Breast epithelium (tissue), 4 donors: Measurements from ENCODE around the gene TMEM17. TPM values are rescaled to one million over a fixed set of nuclear protein-coding genes. Genes with fewer than 3 reads are reported as not detected.

Experiments used
- DNase-seq, 2 donors: peaks; one replicate each; pipeline ENCODE4 v3.0.0-alpha.2; 2019; ENCODE audit warnings: low spot score in 2 of 2
- H3K27ac ChIP-seq, 2 donors: fragments of 200-600 bp; sonication (generic) in 1 of 2; one replicate each; pipeline ENCODE4 v1.5.1; 2016 to 2019; ENCODE audit warnings: mild to moderate bottlenecking in 1 of 2
- H3K27me3 ChIP-seq, 2 donors: fragments of 200-600 bp; sonication (generic) in 1 of 2; one replicate each; pipeline versions ENCODE4 v1.5.1 to v1.6.0; 2017 to 2019; ENCODE audit warnings: control low read depth in 1 of 2, mild to moderate bottlenecking in 1 of 2
- H3K36me3 ChIP-seq: fragments of 200-600 bp; one replicate; pipeline ENCODE4 v1.5.1; 2019
- H3K4me1 ChIP-seq, 2 donors: fragments of 200-600 bp; sonication (generic); one replicate each; pipeline ENCODE4 v1.5.1; 2016 to 2019; ENCODE audit warnings: control low read depth in 1 of 2
- H3K4me3 ChIP-seq, 3 donors: fragments of 200-600 bp; sonication (generic); 1 replicate in 2 of 3; 2 replicates in 1 of 3; pipeline ENCODE4 v1.5.1; 2016 to 2019; ENCODE audit warnings: mild to moderate bottlenecking in 3 of 3, moderate library complexity in 2 of 3
- H3K9me3 ChIP-seq, 2 donors: fragments of 200-600 bp; sonication (generic) in 1 of 2; one replicate each; pipeline ENCODE4 v1.5.1; 2016 to 2019; ENCODE audit warnings: control low read depth in 1 of 2
- POLR2A ChIP-seq: fragments of 450-650 bp; IDR thresholded peaks from one replicate; pipeline ENCODE4 v1.6.1; 2016; ENCODE audit warnings: antibody characterized with exemption, mild to moderate bottlenecking, moderate library complexity
- POLR2AphosphoS5 ChIP-seq, 3 donors: sonication (generic); formaldehyde crosslinking; IDR thresholded peaks; one replicate each; pipeline ENCODE4 v1.6.1; 2017; ENCODE audit warnings: antibody characterized with exemption in 3 of 3
- intact Hi-C: fragments of 100-400 bp; cut with DNase I; formaldehyde crosslinking; loops from one replicate; pipeline ENCODE4 v1.15.1; 2023; ENCODE audit warnings: low total_unique reads
- total RNA-seq, 3 donors: library from RNA; depleted of rRNA; stranded (reverse); fragments of >200 nt; gene quantifications; one replicate each; pipeline ENCODE4 v1.1.0, GENCODE V29; 2016
- TF ChIP-seq, protein P1 (sequence below), 3 donors: fragments of 450-650 bp; IDR thresholded peaks; one replicate each; pipeline ENCODE4 v1.5.1; 2016 to 2017; ENCODE audit warnings: antibody characterized with exemption in 3 of 3, mild to moderate bottlenecking in 3 of 3, moderate library complexity in 3 of 3

TMEM17 gene
- total RNA-seq, 3 donors from 2014 or later: 0.33 to 3.4 (median 2.3) TPM

DNA sequence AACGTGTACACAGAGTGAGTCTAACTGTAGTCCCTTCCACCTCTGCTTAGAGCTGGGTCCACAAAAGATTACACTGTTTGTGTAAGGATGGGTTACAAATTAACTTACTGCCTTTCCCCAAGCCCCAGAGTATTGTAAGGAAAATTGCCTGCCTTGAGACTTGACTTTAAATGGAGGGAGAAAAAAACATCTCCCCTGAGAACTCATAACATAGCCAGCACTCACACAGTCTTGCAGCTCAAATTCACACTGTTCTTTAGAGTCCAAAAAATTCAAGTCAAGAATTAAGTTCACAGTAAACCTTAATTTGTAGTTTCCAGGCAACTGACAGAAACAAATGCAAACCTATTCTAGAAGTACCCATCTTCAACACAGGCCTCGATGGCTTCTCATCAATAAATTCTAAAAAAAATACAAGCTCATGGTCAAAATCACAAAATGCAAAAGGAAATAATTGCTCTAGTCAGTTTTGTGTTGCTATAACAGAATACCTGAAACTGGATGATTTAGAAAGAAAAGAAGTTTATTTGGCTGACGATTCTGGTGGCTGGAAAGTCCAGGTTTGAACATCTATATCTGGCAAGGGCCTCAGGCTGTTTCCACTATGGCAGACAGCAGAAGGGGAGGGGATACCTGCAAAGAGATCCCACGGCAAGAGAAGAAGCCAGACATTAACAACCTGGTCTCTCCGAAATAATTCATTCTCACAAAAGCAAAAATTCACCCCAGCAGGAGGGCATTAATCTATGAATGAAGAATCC, 34.6 kb upstream of the TMEM17 start:
- Histone ChIP-seq H3K4me1 (no peaks in the 10 kb centered on the region), H3K27me3 (no peaks in the 10 kb centered on the region), H3K36me3 (no peaks in the 10 kb centered on the region), H3K27ac (no peak overlapping the region), H3K9me3 (no peaks in the 10 kb centered on the region), H3K4me3 (no peak overlapping the region)
- no peak for DNase-seq
- TF ChIP-seq POLR2AphosphoS5 (IDR thresholded peaks at IDR 0.05) (no peak), POLR2A (no peak)
- TF ChIP-seq, protein P1, sequence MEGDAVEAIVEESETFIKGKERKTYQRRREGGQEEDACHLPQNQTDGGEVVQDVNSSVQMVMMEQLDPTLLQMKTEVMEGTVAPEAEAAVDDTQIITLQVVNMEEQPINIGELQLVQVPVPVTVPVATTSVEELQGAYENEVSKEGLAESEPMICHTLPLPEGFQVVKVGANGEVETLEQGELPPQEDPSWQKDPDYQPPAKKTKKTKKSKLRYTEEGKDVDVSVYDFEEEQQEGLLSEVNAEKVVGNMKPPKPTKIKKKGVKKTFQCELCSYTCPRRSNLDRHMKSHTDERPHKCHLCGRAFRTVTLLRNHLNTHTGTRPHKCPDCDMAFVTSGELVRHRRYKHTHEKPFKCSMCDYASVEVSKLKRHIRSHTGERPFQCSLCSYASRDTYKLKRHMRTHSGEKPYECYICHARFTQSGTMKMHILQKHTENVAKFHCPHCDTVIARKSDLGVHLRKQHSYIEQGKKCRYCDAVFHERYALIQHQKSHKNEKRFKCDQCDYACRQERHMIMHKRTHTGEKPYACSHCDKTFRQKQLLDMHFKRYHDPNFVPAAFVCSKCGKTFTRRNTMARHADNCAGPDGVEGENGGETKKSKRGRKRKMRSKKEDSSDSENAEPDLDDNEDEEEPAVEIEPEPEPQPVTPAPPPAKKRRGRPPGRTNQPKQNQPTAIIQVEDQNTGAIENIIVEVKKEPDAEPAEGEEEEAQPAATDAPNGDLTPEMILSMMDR (IDR thresholded peaks at IDR 0.05): no peak
- intact Hi-C loops: no loop called here

DNA sequence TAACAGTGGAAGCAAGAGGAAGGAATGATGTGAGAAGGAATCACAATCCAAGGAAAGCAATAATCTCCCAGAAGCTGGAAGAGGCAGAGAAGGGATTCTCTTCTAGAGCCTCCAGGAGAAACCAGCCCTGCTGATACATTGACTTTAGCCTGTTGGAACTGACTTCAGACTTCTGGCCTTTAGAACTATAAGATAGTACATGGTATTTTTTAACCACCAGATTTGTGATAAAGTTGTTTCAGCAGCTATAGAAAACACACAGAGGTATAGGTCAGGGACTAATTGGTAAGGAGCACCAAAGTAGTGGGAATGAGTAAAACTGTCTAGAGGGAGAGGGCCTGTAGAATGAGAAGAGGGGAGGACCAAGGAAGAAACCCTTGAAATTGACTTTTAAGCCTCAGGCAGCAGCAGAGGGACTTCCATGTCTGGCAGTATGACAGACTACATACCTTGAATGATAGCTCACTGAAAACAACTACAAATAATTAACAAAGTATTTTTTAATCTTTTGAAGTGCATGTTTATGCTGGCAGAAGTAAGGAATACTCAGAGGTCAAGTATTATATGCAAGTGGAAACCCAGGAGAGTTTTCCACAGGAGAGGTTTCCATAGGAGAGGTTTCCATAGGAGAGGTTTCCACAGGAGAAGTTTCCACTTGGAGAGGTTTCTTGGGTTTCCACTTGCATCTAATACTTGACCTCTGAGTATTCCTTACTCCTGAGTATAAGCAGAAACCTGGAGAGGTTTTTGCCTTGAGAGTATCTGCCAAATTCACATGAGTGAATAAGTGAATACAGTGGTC, 33.8 kb upstream of the TMEM17 start:
- TF ChIP-seq POLR2A: no peak
- TF ChIP-seq, protein P1 (IDR thresholded peaks at IDR 0.05): no peak
- intact Hi-C loops: no loop called here

DNA sequence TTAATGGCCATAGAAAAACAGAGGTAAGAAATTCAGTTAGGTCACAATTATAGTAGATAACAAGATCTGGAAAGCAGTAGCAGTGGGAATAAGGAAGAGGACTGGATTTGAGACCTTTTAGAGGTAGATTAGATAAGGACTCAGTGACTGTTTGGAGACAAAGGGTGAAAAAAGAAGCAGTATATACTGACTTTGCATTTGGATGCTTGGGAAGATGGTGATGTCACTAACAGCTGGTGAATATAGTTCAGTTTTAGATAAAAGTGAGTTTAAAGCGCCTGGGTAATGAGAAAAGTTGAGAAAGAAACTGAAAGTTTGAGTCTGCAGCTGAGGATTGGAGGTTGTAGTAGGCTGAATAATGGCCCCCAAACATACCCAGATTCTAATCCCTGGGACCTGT, 32.8 kb upstream of the TMEM17 start:
- no peak for DNase-seq
- TF ChIP-seq POLR2A (no peak), POLR2AphosphoS5 (IDR thresholded peaks at IDR 0.05) (no peak)
- TF ChIP-seq, protein P1 (IDR thresholded peaks at IDR 0.05): no peak
- Histone ChIP-seq H3K27me3 (no peaks in the 10 kb centered on the region), H3K9me3 (peaks cover 0 to 3% of the 10 kb centered on the region in 2 donors), H3K4me3 (no peak overlapping the region), H3K27ac (no peak overlapping the region), H3K4me1 (no peaks in the 10 kb centered on the region), H3K36me3 (no peaks in the 10 kb centered on the region)
- intact Hi-C loops: no loop called here

More for the DNA sequence above, 33.8 kb upstream of the TMEM17 start:
- Histone ChIP-seq H3K27ac (no peak overlapping the region), H3K36me3 (no peaks in the 10 kb centered on the region), H3K27me3 (no peaks in the 10 kb centered on the region), H3K4me1 (no peaks in the 10 kb centered on the region), H3K9me3 (no peaks in the 10 kb centered on the region), H3K4me3 (no peak overlapping the region)
- no peak for DNase-seq

DNA sequence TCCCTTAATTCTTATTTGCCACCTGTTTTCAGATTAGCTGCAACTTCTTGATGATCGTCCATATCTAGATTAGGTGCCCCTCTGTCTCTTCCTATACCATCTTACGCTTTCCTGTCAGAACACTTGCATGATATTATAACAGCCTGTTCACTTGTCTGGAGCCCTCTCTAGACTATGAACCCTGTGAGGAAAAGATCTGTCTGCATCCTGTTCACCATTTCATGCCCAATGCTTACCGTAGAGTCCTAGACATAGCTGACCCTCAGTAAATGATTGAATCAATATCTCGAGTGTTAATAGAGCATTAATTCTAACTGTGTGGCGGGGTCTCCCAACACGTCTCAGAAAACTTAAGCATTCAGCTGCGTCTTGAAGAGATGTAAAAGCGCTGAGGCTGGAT, 31.8 kb upstream of the TMEM17 start:
- H3K36me3 ChIP-seq: no peaks in the 10 kb centered on the region
- no peaks in the 10 kb centered on the region for H3K27me3 ChIP-seq
- H3K9me3 ChIP-seq: peaks cover 0 to 6% of the 10 kb centered on the region in 2 donors
- TF ChIP-seq POLR2AphosphoS5 (IDR thresholded peaks at IDR 0.05) (no peak), POLR2A (no peak)
- TF ChIP-seq, protein P1 (IDR thresholded peaks at IDR 0.05): no peak
- H3K27ac ChIP-seq: no peak overlapping the region
- H3K4me1 ChIP-seq: no peaks in the 10 kb centered on the region
- intact Hi-C loops: no loop called here
- DNase-seq: no peak
- H3K4me3 ChIP-seq: no peak overlapping the region
